ENCODE data around the gene PARVG. TPM values are rescaled to one million over a fixed set of nuclear protein-coding genes. Genes with fewer than 3 reads are reported as not detected.

The PARVG gene
- total and polyA plus RNA-seq, 2 of the 13 experiments (the other 11 are each of a cell fraction or from before 2014, with no cell fraction given) = not detected

DNA sequence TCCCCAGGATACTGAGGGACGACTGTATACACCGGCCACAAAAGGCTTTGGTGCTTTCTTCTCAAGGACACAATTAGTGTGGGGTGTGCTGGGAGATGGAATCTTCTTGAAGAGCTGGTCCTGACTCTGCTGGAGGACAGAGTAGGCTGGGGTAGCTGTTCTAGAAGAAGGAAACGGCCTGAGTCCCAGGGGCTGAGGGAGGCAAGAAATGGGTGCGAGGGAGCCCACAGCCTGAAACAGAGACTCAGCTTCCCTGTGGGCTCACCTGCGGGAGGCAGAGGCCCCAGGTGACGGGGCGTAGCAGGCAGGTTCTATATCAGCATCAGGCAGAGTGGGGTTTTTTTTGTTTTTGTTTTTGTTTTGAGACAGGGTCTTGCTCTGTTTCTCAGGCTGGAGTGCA, 36.6 kb downstream of the PARVG start (continued):
- TF ChIP-seq ZNF318 (CRISPR knock-in tag; IDR thresholded peaks at IDR 0.05) (no peak), ETV5 (CRISPR knock-in tag; IDR thresholded peaks at IDR 0.05; ENCODE audit: borderline replicate concordance) (no peak)

- H4K20me1 ChIP-seq (ENCODE audit: insufficient read depth, low read length) = no peaks in the 10 kb centered on the region
- H3K4me2 ChIP-seq (ENCODE audit: low read depth, low read length) = no peak overlapping the region
- no peaks in the 10 kb centered on the region for H3K79me2 ChIP-seq (ENCODE audit: insufficient read depth, low read length)
- H2AFZ ChIP-seq (ENCODE audit: low read length) = no peak overlapping the region
- no peaks in the 10 kb centered on the region for H3K4me1 ChIP-seq (ENCODE audit: insufficient read depth, low read length)
- POLR2A ChIA-PET = no interaction called here
- no peaks in the 10 kb centered on the region for H3K9me3 ChIP-seq (ENCODE audit: low read length)
- intact Hi-C loops (cut with micrococcal nuclease; ENCODE audit: unreplicated experiment) = loop anchor here (1.0 kb wide), 1 partner anchor 18 kb away; no protein-coding TSS in a partner anchor
- H3K27ac ChIP-seq (ENCODE audit: extremely low read length, insufficient read depth, low read length) = no peak overlapping the region
- DNase-seq (ENCODE audit: low spot score) = no peak
- FAIRE-seq = no peak
- CTCF ChIA-PET (ENCODE audit: low intra/inter-chr PET ratio, low total read pairs) = no interaction called here
- no peak for ATAC-seq
- no TSS peak for BruUV-seq (replicated peaks)
- 61% methylated on average over 4 of the region's 6 CpGs for WGBS (ENCODE audit: low lambda C conversion rate)
- no peak overlapping the region for H3K9ac ChIP-seq (ENCODE audit: insufficient read depth, low read depth, low read length)
- no peaks in the 10 kb centered on the region for H3K36me3 ChIP-seq (replicated peaks in 1 of 2; ENCODE audit: control insufficient read depth in 1 of 2, insufficient read depth in 2 of 2, low read length in 2 of 2)
- in situ Hi-C loops (cut with HindIII; ENCODE audit: extremely low pct_ligation_motif_present, low pct_unique_long_range_greater_than_20kb) = no loop called here
- no peak overlapping the region for H3K4me3 ChIP-seq (replicated peaks in 1 of 3; ENCODE audit: insufficient read depth in 1 of 3, low read depth in 2 of 3, low read length in 3 of 3)
- peaks cover 0 to 6% of the 10 kb centered on the region in 2 experiments; a peak in 2 of 5 replicates for H3K27me3 ChIP-seq (ENCODE audit: control insufficient read depth in 1 of 2, insufficient read depth in 2 of 2, low read length in 2 of 2)
- TF ChIP-seq YEATS2 (CRISPR knock-in tag; IDR thresholded peaks at IDR 0.05; ENCODE audit: borderline replicate concordance) (no peak), GPN1 (CRISPR knock-in tag; IDR thresholded peaks at IDR 0.05; ENCODE audit: borderline replicate concordance) (no peak), RXRB (CRISPR knock-in tag; IDR thresholded peaks at IDR 0.05; ENCODE audit: borderline replicate concordance) (no peak), ATM (IDR thresholded peaks at IDR 0.05; ENCODE audit: borderline replicate concordance) (no peak), ZKSCAN5 (CRISPR knock-in tag; IDR thresholded peaks at IDR 0.05) (no peak), ZNF790 (CRISPR knock-in tag; IDR thresholded peaks at IDR 0.05; ENCODE audit: borderline replicate concordance) (no peak), JUND (CRISPR knock-in tag; IDR thresholded peaks at IDR 0.05) (no peak)
- TF ChIP-seq, protein P1, sequence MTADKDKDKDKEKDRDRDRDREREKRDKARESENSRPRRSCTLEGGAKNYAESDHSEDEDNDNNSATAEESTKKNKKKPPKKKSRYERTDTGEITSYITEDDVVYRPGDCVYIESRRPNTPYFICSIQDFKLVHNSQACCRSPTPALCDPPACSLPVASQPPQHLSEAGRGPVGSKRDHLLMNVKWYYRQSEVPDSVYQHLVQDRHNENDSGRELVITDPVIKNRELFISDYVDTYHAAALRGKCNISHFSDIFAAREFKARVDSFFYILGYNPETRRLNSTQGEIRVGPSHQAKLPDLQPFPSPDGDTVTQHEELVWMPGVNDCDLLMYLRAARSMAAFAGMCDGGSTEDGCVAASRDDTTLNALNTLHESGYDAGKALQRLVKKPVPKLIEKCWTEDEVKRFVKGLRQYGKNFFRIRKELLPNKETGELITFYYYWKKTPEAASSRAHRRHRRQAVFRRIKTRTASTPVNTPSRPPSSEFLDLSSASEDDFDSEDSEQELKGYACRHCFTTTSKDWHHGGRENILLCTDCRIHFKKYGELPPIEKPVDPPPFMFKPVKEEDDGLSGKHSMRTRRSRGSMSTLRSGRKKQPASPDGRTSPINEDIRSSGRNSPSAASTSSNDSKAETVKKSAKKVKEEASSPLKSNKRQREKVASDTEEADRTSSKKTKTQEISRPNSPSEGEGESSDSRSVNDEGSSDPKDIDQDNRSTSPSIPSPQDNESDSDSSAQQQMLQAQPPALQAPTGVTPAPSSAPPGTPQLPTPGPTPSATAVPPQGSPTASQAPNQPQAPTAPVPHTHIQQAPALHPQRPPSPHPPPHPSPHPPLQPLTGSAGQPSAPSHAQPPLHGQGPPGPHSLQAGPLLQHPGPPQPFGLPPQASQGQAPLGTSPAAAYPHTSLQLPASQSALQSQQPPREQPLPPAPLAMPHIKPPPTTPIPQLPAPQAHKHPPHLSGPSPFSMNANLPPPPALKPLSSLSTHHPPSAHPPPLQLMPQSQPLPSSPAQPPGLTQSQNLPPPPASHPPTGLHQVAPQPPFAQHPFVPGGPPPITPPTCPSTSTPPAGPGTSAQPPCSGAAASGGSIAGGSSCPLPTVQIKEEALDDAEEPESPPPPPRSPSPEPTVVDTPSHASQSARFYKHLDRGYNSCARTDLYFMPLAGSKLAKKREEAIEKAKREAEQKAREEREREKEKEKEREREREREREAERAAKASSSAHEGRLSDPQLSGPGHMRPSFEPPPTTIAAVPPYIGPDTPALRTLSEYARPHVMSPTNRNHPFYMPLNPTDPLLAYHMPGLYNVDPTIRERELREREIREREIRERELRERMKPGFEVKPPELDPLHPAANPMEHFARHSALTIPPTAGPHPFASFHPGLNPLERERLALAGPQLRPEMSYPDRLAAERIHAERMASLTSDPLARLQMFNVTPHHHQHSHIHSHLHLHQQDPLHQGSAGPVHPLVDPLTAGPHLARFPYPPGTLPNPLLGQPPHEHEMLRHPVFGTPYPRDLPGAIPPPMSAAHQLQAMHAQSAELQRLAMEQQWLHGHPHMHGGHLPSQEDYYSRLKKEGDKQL (CRISPR knock-in tag; IDR thresholded peaks at IDR 0.05; ENCODE audit: low read depth) = no peak
Observed at GRCh38 chr22:44218071-44218470, 37.3 kb downstream of the PARVG start.
